Measurements from ENCODE around the gene CYBRD1. TPM values are rescaled to one million over a fixed set of nuclear protein-coding genes. Genes with fewer than 3 reads are reported as not detected.

The CYBRD1 gene
- total RNA-seq, 4 donors from 2014 or later, result 462 to 802 (median 490) TPM

- DNase-seq, result no peak
- peaks cover 0 to 6% of the 10 kb centered on the region in 2 donors for H3K36me3 ChIP-seq
Measured at GRCh38 chr2:171547256-171547655, 25.0 kb downstream of the CYBRD1 start.

DNA sequence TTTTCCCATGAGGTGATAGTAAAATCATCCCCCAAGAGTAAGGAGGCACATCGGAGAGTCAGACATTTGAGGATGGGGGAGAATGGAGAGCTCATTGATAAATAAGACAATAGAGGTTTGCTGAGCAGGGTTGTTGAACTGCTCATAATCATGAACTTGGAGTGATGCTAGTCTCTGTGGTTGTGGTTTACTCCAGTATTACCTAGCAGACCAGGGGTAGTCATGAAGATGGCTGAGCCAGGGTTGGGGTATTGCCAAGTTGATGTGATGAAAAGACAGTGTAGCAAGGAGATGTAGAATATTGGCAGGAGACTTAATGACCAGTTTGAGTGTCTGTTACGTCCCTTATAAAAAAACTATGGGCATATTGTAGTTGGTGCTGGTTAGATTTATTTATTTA, 25.4 kb downstream of the CYBRD1 start:
- TF ChIP-seq POLR2A (IDR thresholded peaks at IDR 0.05), result no peak
- TF ChIP-seq, protein P1, sequence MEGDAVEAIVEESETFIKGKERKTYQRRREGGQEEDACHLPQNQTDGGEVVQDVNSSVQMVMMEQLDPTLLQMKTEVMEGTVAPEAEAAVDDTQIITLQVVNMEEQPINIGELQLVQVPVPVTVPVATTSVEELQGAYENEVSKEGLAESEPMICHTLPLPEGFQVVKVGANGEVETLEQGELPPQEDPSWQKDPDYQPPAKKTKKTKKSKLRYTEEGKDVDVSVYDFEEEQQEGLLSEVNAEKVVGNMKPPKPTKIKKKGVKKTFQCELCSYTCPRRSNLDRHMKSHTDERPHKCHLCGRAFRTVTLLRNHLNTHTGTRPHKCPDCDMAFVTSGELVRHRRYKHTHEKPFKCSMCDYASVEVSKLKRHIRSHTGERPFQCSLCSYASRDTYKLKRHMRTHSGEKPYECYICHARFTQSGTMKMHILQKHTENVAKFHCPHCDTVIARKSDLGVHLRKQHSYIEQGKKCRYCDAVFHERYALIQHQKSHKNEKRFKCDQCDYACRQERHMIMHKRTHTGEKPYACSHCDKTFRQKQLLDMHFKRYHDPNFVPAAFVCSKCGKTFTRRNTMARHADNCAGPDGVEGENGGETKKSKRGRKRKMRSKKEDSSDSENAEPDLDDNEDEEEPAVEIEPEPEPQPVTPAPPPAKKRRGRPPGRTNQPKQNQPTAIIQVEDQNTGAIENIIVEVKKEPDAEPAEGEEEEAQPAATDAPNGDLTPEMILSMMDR (IDR thresholded peaks at IDR 0.05), result no peak
- H3K9me3 ChIP-seq, result no peaks in the 10 kb centered on the region
- no peaks in the 10 kb centered on the region for H3K27me3 ChIP-seq
- H3K36me3 ChIP-seq, result peaks cover 0 to 6% of the 10 kb centered on the region in 2 donors
- peaks cover 0 to under 1% of the 10 kb centered on the region in 2 donors for H3K4me1 ChIP-seq
- WGBS, 2 donors, result 92% methylated on average over 2 of the region's 2 CpGs
- H3K27ac ChIP-seq, result no peak overlapping the region
- no peak overlapping the region for H3K4me3 ChIP-seq (replicated peaks in 1 of 3)
- intact Hi-C loops (cut with DNase I), result no loop called here
- no peak for DNase-seq

More at GRCh38 chr2:171547256-171547655, 25.0 kb downstream of the CYBRD1 start:
- H3K27me3 ChIP-seq, result no peaks in the 10 kb centered on the region
- H3K27ac ChIP-seq, result no peak overlapping the region
- intact Hi-C loops (cut with DNase I), result no loop called here
- no peaks in the 10 kb centered on the region for H3K9me3 ChIP-seq
- TF ChIP-seq POLR2A (IDR thresholded peaks at IDR 0.05), result no peak
- TF ChIP-seq, protein P1 (IDR thresholded peaks at IDR 0.05), result no peak
- no peaks in the 10 kb centered on the region for H3K4me1 ChIP-seq
- no peak overlapping the region for H3K4me3 ChIP-seq (replicated peaks in 1 of 3)

GRCh38 chr2:171550613-171551012, 28.3 kb downstream of the CYBRD1 start:
- DNase-seq, result no peak
- H3K36me3 ChIP-seq, result peaks cover 9 to 12% of the 10 kb centered on the region in 2 donors
- no peak for TF ChIP-seq POLR2A (IDR thresholded peaks at IDR 0.05)
- TF ChIP-seq, protein P1 (IDR thresholded peaks at IDR 0.05), result no peak

DNA sequence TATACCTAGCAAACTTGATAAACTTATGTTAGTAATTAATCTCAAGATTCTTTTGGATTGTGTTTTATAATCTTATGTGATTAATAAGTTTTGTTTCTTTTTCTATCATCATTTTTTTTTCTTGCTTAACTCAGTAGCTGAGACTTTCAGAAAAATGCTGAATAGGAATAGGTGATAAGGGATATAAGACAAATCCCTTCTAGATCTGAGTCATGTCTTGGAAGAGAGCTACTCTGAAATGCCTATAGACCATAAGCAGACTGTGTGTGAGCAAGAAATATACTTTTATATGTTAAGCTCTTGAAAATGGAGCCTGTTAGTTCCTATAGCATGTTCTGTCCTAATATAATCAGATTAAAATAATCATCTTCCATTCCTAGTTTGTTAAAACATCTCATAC, 29.6 kb downstream of the CYBRD1 start:
- no peak for DNase-seq
- intact Hi-C loops (cut with DNase I), result no loop called here
- Histone ChIP-seq H3K9me3 (no peaks in the 10 kb centered on the region), H3K4me3 (replicated peaks in 1 of 3) (no peak overlapping the region), H3K27ac (peak overlapping the region in 1 of 3 donors; percentile 15), H3K36me3 (peaks cover 9 to 17% of the 10 kb centered on the region in 2 donors), H3K27me3 (no peaks in the 10 kb centered on the region), H3K4me1 (peaks cover 0 to 9% of the 10 kb centered on the region in 2 donors)
- TF ChIP-seq POLR2A (IDR thresholded peaks at IDR 0.05), result no peak
- TF ChIP-seq, protein P1 (IDR thresholded peaks at IDR 0.05), result no peak

More at GRCh38 chr2:171550613-171551012, 28.3 kb downstream of the CYBRD1 start:
- H3K27ac ChIP-seq, result no peak overlapping the region
- intact Hi-C loops (cut with DNase I), result no loop called here
- H3K4me1 ChIP-seq, result peaks cover 0 to 9% of the 10 kb centered on the region in 2 donors
- no peaks in the 10 kb centered on the region for H3K27me3 ChIP-seq
- no peak overlapping the region for H3K4me3 ChIP-seq (replicated peaks in 1 of 3)
- H3K9me3 ChIP-seq, result no peaks in the 10 kb centered on the region

DNA sequence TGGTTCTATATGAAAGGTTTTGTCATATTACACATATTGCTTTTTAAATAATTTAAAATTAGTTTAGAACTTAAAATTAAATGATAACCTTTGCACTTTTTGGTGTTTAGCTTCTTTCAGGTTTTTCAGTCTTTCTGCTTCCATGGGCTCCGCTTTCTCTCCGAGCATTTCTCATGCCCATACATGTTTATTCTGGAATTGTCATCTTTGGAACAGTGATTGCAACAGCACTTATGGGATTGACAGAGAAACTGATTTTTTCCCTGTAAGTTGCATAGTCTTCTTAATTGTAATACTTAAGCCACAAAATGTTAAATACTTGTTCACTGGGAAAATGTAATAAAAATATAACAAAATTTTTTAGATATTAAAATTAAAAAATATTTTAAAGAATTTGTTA, 31.0 kb downstream of the CYBRD1 start:
- Histone ChIP-seq H3K4me3 (replicated peaks in 1 of 3) (no peak overlapping the region), H3K36me3 (peaks cover 9 to 17% of the 10 kb centered on the region in 2 donors), H3K27me3 (no peaks in the 10 kb centered on the region), H3K9me3 (no peaks in the 10 kb centered on the region), H3K27ac (peak overlapping the region in 1 of 3 donors; percentile 33), H3K4me1 (peaks cover 0 to 9% of the 10 kb centered on the region in 2 donors)
- TF ChIP-seq, protein P1 (IDR thresholded peaks at IDR 0.05), result no peak
- TF ChIP-seq POLR2A (IDR thresholded peaks at IDR 0.05), result no peak
- intact Hi-C loops (cut with DNase I), result no loop called here
- 78 to 81% methylated on average over 2 of the region's 2 CpGs for whole genome bisulfite sequencing, 2 donors
- DNase-seq, result no peak
